ENCODE measurements around the gene DCUN1D5. TPM values are rescaled to one million over a fixed set of nuclear protein-coding genes. Genes with fewer than 3 reads are reported as not detected.

DCUN1D5 gene
- total and polyA plus RNA-seq, 9 of the 15 experiments (the other 6 are each of a cell fraction or from before 2014, with no cell fraction given): 38.4 to 242 (median 115) TPM

DNA sequence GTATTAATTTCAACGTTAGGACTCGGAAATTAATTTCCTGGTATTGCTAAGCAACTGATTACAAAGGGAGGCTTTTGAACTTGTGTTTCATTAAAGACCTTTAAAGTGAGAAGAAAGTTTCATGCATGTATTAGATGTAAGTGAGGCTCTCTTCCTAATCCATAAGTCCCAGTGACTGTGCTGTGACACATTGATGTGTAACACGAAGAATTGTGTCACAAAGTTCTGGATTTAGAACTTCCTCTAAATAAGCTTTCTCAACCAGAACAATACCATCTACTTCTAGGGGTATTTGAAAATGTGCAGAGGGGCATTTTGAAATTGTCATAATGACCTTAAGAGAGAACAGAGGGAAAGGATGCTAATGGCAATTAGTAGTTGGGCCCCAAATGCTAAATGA, 14.4 kb downstream of the DCUN1D5 start:
- POLR2A ChIA-PET: interaction anchor here (0.7 to 1.1 kb wide), 2 partner anchors 14 to 27 kb away, joined by 3 to 6 read pairs; partner anchors contain the start of gene DCUN1D5
- TF ChIP-seq ELF4 (CRISPR knock-in tag; IDR thresholded peaks at IDR 0.05) (no peak), SMARCE1 (IDR thresholded peaks at IDR 0.05) (no peak), ZNF143 (CRISPR knock-in tag; IDR thresholded peaks at IDR 0.05) (no peak), POU5F1 (IDR thresholded peaks at IDR 0.05; ENCODE audit: borderline replicate concordance, low read depth, low read length, partially characterized antibody) (no peak), TRIM28 (IDR thresholded peaks at IDR 0.05) (no peak), SRSF7 (optimal IDR thresholded peaks at IDR 0.05; ENCODE audit: low read depth, low read length) (no peak), PML (IDR thresholded peaks at IDR 0.05; ENCODE audit: low read length) (no peak), ZNF644 (tag; IDR thresholded peaks at IDR 0.05; ENCODE audit: low read depth) (no peak), HDAC8 (tag; IDR thresholded peaks at IDR 0.05) (no peak), TCF7 (IDR thresholded peaks at IDR 0.05; ENCODE audit: borderline replicate concordance) (no peak), ZNF274 (IDR thresholded peaks at IDR 0.05; ENCODE audit: borderline replicate concordance, low read depth, low read length) (no peak)
- TF ChIP-seq, protein P1, sequence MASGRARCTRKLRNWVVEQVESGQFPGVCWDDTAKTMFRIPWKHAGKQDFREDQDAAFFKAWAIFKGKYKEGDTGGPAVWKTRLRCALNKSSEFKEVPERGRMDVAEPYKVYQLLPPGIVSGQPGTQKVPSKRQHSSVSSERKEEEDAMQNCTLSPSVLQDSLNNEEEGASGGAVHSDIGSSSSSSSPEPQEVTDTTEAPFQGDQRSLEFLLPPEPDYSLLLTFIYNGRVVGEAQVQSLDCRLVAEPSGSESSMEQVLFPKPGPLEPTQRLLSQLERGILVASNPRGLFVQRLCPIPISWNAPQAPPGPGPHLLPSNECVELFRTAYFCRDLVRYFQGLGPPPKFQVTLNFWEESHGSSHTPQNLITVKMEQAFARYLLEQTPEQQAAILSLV (tag; IDR thresholded peaks at IDR 0.05): no peak
- TF ChIP-seq, protein P2, sequence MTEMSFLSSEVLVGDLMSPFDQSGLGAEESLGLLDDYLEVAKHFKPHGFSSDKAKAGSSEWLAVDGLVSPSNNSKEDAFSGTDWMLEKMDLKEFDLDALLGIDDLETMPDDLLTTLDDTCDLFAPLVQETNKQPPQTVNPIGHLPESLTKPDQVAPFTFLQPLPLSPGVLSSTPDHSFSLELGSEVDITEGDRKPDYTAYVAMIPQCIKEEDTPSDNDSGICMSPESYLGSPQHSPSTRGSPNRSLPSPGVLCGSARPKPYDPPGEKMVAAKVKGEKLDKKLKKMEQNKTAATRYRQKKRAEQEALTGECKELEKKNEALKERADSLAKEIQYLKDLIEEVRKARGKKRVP (CRISPR knock-in tag; IDR thresholded peaks at IDR 0.05): no peak
- TF ChIP-seq, protein P3, sequence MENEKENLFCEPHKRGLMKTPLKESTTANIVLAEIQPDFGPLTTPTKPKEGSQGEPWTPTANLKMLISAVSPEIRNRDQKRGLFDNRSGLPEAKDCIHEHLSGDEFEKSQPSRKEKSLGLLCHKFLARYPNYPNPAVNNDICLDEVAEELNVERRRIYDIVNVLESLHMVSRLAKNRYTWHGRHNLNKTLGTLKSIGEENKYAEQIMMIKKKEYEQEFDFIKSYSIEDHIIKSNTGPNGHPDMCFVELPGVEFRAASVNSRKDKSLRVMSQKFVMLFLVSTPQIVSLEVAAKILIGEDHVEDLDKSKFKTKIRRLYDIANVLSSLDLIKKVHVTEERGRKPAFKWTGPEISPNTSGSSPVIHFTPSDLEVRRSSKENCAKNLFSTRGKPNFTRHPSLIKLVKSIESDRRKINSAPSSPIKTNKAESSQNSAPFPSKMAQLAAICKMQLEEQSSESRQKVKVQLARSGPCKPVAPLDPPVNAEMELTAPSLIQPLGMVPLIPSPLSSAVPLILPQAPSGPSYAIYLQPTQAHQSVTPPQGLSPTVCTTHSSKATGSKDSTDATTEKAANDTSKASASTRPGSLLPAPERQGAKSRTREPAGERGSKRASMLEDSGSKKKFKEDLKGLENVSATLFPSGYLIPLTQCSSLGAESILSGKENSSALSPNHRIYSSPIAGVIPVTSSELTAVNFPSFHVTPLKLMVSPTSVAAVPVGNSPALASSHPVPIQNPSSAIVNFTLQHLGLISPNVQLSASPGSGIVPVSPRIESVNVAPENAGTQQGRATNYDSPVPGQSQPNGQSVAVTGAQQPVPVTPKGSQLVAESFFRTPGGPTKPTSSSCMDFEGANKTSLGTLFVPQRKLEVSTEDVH (IDR thresholded peaks at IDR 0.05; ENCODE audit: low read depth, partially characterized antibody): no peak
- TF ChIP-seq, protein P4, sequence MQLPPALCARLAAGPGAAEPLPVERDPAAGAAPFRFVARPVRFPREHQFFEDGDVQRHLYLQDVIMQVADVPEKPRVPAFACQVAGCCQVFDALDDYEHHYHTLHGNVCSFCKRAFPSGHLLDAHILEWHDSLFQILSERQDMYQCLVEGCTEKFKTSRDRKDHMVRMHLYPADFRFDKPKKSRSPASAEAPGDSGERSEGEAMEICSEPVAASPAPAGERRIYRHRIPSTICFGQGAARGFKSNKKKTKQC (CRISPR knock-in tag; IDR thresholded peaks at IDR 0.05): no peak
- H3K4me2 ChIP-seq (ENCODE audit: insufficient read depth, low read length): no peak overlapping the region
- no peak overlapping the region for H3K4me3 ChIP-seq
- no peaks in the 10 kb centered on the region for H3K4me1 ChIP-seq (replicated peaks in 1 of 2; ENCODE audit: control insufficient read depth in 2 of 2, insufficient read depth in 2 of 2, low read length in 2 of 2)
- BruUV-seq (replicated peaks): no TSS peak
- no peaks in the 10 kb centered on the region for H3K27me3 ChIP-seq (ENCODE audit: control insufficient read depth in 2 of 2, insufficient read depth in 2 of 2, low read length in 2 of 2)
- in situ Hi-C loops (cut with MboI): no loop called here
- H3K27ac ChIP-seq (ENCODE audit: extremely low read depth, low read depth, low read length): no peak overlapping the region
- FAIRE-seq (no peak), DNase-seq (ENCODE audit: extremely low read depth in 1 of 4, low spot score in 3 of 4) (no peak), ATAC-seq (no peak)
- no peaks in the 10 kb centered on the region for H4K20me1 ChIP-seq (replicated peaks; ENCODE audit: control insufficient read depth, insufficient read depth, low read length)
- no peaks in the 10 kb centered on the region for H3K9me1 ChIP-seq (ENCODE audit: control insufficient read depth, insufficient read depth, low read length)
- H2AFZ ChIP-seq (ENCODE audit: low read depth, low read length): no peak overlapping the region
- intact Hi-C loops (cut with micrococcal nuclease): no loop called here
- no peaks in the 10 kb centered on the region for H3K9me3 ChIP-seq (replicated peaks; ENCODE audit: control insufficient read depth, insufficient read depth, low read depth, low read length)
- H3K79me2 ChIP-seq (ENCODE audit: control insufficient read depth, insufficient read depth, low read length): peaks cover 68% of the 10 kb centered on the region
- H3K9ac ChIP-seq (ENCODE audit: insufficient read depth in 1 of 2, low read depth in 2 of 2, low read length in 2 of 2): no peak overlapping the region
- 98% methylated on average over 3 of the region's 3 CpGs for WGBS (ENCODE audit: insufficient coverage, low coverage, missing lambda C conversion rate)
- H3K36me3 ChIP-seq (ENCODE audit: control insufficient read depth, insufficient read depth, low read length): peaks cover 78% of the 10 kb centered on the region
- CTCF ChIA-PET (ENCODE audit: low intra/inter-chr PET ratio): no interaction called here
